Retinal pigment epithelial cell (primary cell): ENCODE results near the gene BRAF.
A peak's percentile ranks its signal among the peaks of the same experiment; 100 is the strongest.

Experiments
- DNase-seq: peaks from one replicate; pipeline ENCODE4 v3.0.0-alpha.2; 2010; ENCODE audit warnings: low read depth
- H3K4me3 ChIP-seq: 2 replicates; pipeline ENCODE4 v1.5.1; 2011; ENCODE audit warnings: mild to moderate bottlenecking, low read length, control low read depth, moderate library complexity
- TF ChIP-seq, protein P1 (sequence below): conservative IDR thresholded peaks from 2 replicates; pipeline ENCODE4 v1.5.1; 2011; ENCODE audit warnings: low read depth, low read length, control low read depth, inconsistent platforms

The BRAF gene

GRCh38 chr7:140924019-140924820 is 509 bp downstream of the BRAF start:
- H3K4me3 ChIP-seq = peak overlapping the region; percentile 90
- TF ChIP-seq, protein P1, sequence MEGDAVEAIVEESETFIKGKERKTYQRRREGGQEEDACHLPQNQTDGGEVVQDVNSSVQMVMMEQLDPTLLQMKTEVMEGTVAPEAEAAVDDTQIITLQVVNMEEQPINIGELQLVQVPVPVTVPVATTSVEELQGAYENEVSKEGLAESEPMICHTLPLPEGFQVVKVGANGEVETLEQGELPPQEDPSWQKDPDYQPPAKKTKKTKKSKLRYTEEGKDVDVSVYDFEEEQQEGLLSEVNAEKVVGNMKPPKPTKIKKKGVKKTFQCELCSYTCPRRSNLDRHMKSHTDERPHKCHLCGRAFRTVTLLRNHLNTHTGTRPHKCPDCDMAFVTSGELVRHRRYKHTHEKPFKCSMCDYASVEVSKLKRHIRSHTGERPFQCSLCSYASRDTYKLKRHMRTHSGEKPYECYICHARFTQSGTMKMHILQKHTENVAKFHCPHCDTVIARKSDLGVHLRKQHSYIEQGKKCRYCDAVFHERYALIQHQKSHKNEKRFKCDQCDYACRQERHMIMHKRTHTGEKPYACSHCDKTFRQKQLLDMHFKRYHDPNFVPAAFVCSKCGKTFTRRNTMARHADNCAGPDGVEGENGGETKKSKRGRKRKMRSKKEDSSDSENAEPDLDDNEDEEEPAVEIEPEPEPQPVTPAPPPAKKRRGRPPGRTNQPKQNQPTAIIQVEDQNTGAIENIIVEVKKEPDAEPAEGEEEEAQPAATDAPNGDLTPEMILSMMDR = peak; percentile 56
- DNase-seq = no peak

- peak overlapping the region; percentile 90 for H3K4me3 ChIP-seq
- DNase-seq = no peak
- TF ChIP-seq, protein P1 = no peak
Measured at GRCh38 chr7:140923358-140924006, 1.2 kb downstream of the BRAF start.

DNA sequence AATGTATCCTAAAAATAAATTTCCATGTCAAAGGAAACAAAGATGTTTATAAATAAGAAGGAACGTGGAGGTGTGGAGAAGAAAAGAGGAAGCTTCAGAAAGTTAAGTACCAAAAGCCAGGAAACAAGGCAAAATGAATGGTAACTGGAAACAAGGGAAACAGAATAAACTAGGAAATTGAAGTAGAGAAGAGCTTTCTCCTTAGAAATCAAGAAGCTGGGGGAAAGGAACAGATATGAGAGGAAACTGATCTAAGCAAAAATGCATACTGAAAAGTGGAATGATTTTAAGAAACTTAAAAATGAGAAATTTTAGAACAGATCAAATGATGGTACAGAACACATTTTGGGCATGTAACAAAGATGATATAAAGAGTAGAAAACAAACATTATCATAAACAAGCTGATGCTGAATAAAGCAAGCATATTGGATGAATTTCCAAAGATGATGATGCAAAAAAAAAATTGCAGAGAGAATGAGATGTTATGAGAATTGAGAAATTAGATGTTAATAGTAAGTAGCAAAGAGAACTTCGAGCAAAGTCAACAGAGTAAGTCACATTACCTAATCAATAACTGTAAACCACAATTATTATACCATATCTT is 1.9 kb downstream of the BRAF start:
- H3K4me3 ChIP-seq = no peak overlapping the region
- TF ChIP-seq, protein P1 = no peak

DNA sequence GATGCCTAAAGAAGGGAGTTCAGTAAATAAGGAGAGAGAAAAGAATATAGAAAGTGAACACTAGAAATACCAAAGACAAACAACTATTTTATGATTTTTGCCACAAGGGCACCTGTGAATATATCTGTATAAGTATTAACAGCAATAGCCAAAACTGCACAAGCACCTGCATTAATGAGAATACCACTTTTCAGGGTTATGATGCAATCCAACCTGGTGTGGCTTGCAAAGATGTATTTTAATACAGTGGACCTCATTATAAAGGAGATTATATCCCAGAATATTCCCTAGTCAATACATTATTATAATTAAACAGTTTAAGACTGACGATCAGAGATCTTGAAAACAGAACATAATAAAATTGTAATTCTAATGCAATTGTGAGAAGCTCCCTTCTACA is 4.0 kb downstream of the BRAF start:
- no peak for DNase-seq
- TF ChIP-seq, protein P1 = no peak
- no peak overlapping the region for H3K4me3 ChIP-seq

More for the DNA sequence above, 1.9 kb downstream of the BRAF start:
- DNase-seq = no peak

GRCh38 chr7:140918236-140918635 is 6.5 kb downstream of the BRAF start:
- no peak overlapping the region for H3K4me3 ChIP-seq
- DNase-seq = no peak
- TF ChIP-seq, protein P1 = no peak

DNA sequence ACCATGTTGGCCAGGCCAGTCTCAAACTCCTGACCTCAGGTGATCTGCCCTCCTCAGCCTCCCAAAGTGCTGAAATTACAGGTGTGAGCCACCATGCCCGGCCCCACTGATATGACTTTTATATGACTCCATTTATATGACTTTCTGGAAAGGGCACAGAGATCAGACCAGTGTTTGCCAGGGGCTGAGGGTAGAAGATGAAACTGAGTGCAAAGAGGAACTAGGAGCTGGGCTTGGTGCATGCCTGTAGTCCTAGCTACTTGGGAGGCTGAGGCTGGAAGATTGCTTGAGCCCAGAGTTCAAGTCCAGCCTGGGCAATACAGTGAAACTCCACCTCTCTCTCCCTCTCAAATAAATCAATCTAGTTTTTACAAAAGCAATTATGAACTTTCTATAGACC is 7.5 kb downstream of the BRAF start:
- no peak overlapping the region for H3K4me3 ChIP-seq
- DNase-seq = no peak
- TF ChIP-seq, protein P1 = no peak
